HepG2 (cell line): ENCODE measurements around the gene IGFL1. TPM values are rescaled to one million over a fixed set of nuclear protein-coding genes. Genes with fewer than 3 reads are reported as not detected.

Source experiments
- ATAC-seq: fragments of 200-7000 bp; cut with Tn5 transposase; 3 replicates; pipeline ENCODE4 v1.9.1; 2020; ENCODE audit warnings: mild to moderate bottlenecking, moderate library complexity
- BruUV-seq: library from RNA; stranded (reverse); fragments of 400-500 nt; replicated peaks from 2 replicates; lab custom pipeline; 2021; lab: Mats Ljungman, UMichigan
- CTCF ChIA-PET: fragments of 300-600 bp; formaldehyde crosslinking; extraction: SDS; loops from one replicate; lab custom pipeline; 2021; ENCODE audit warnings: low total read pairs, inconsistent platforms, low intra/inter-chr PET ratio; lab: Yijun Ruan, JAX
- POLR2A ChIA-PET: fragments of 350-600 bp; sonication (Branson Sonifier 250); formaldehyde crosslinking; loops from one replicate; lab custom pipeline; 2020; ENCODE audit warnings: antibody characterized with exemption, inconsistent platforms; lab: Yijun Ruan, JAX
- DNase-seq: peaks from one replicate; pipeline ENCODE4 v3.0.0-alpha.2; 2015; ENCODE audit warnings: low spot score
- FAIRE-seq: peaks from 3 replicates; lab custom pipeline; 2011; peaks lifted over from hg19 to GRCh38; lab: Jason Lieb, UNC
- H2AFZ ChIP-seq: one replicate; pipeline ENCODE4 v1.6.1; 2011; ENCODE audit warnings: low read length, inconsistent platforms
- H3K27ac ChIP-seq: fragments of 300-600 bp; 3 replicates; pipeline ENCODE4 v1.8.0; 2011; ENCODE audit warnings: mixed run types, mild to moderate bottlenecking, mixed read lengths, low read length, inconsistent platforms; ENCODE audit not compliant: insufficient read depth; ENCODE audit errors: extremely low read length
- H3K27me3 ChIP-seq, 2 experiments: fragments of 200-600 bp in 1 of 2; 2 replicates in 1 of 2; 3 replicates in 1 of 2; pipeline versions ENCODE4 v1.6.0 to v1.8.0; 2011; ENCODE audit warnings: low read length in 2 of 2, mild to moderate bottlenecking in 2 of 2, moderate library complexity in 2 of 2, inconsistent platforms in 1 of 2; ENCODE audit not compliant: insufficient read depth in 2 of 2, control insufficient read depth in 1 of 2
- H3K36me3 ChIP-seq, 2 experiments: fragments of 200-600 bp in 1 of 2; replicated peaks in 1 of 2; 2 replicates in 1 of 2; 3 replicates in 1 of 2; pipeline versions ENCODE4 v1.5.1 to v1.8.0; 2011; ENCODE audit warnings: low read length in 2 of 2, inconsistent platforms in 1 of 2; ENCODE audit not compliant: insufficient read depth in 2 of 2, control insufficient read depth in 1 of 2
- H3K4me1 ChIP-seq: 2 replicates; pipeline ENCODE4 v1.5.1; 2012; ENCODE audit warnings: low read length, inconsistent platforms; ENCODE audit not compliant: insufficient read depth
- H3K4me2 ChIP-seq: 2 replicates; pipeline ENCODE4 v1.6.0; 2011; ENCODE audit warnings: low read depth, low read length, inconsistent platforms
- H3K4me3 ChIP-seq, 3 experiments: fragments of 200-600 bp in 1 of 3; sonication (generic), shearing (Covaris generic) in 1 of 3; replicated peaks in 1 of 3; 2 replicates each; pipeline ENCODE4 v1.5.1; 2011 to 2016; ENCODE audit warnings: low read length in 3 of 3, inconsistent platforms in 2 of 3, low read depth in 2 of 3, mild to moderate bottlenecking in 2 of 3, control low read depth in 1 of 3, mixed read lengths in 1 of 3; ENCODE audit not compliant: insufficient read depth in 1 of 3
- H3K79me2 ChIP-seq: one replicate; pipeline ENCODE4 v1.6.1; 2011; ENCODE audit warnings: low read length, inconsistent platforms; ENCODE audit not compliant: insufficient read depth
- H3K9ac ChIP-seq: 2 replicates; pipeline ENCODE4 v1.6.0; 2011; ENCODE audit warnings: mild to moderate bottlenecking, low read depth, low read length, inconsistent platforms; ENCODE audit not compliant: insufficient read depth
- H3K9me3 ChIP-seq: 2 replicates; pipeline ENCODE4 v1.5.1; 2012; ENCODE audit warnings: mild to moderate bottlenecking, low read length
- H4K20me1 ChIP-seq: 2 replicates; pipeline ENCODE4 v1.6.0; 2011; ENCODE audit warnings: inconsistent platforms, mild to moderate bottlenecking, low read length, moderate library complexity; ENCODE audit not compliant: insufficient read depth
- EZH2 ChIP-seq: conservative IDR thresholded peaks from 2 replicates; pipeline ENCODE4 v1.6.1; 2012; ENCODE audit warnings: mild to moderate bottlenecking, low read depth, low read length, moderate library complexity
- KMT2A ChIP-seq: sonication (generic); formaldehyde crosslinking; IDR thresholded peaks from 2 replicates; pipeline ENCODE4 v1.4.0; 2020; ENCODE audit warnings: missing genetic modification reagents
- SP5 ChIP-seq: IDR thresholded peaks from 2 replicates; pipeline ENCODE4 v1.6.1; 2016; ENCODE audit warnings: low read depth, borderline replicate concordance
- STAT5B ChIP-seq: sonication (generic); formaldehyde crosslinking; IDR thresholded peaks from 2 replicates; pipeline ENCODE4 v1.4.0; 2020; ENCODE audit warnings: missing genetic modification reagents
- TCF12 ChIP-seq, 2 experiments: fragments of 450-650 bp in 1 of 2; sonication (generic) in 1 of 2; formaldehyde crosslinking in 1 of 2; IDR thresholded peaks; 2 replicates each; pipeline versions ENCODE4 v1.6.1 to v1.8.0; 2017 to 2022; ENCODE audit warnings: antibody characterized with exemption in 1 of 2, mild to moderate bottlenecking in 1 of 2, missing genetic modification reagents in 1 of 2, moderate library complexity in 1 of 2
- TOPORS ChIP-seq: sonication (generic); formaldehyde crosslinking; IDR thresholded peaks from 2 replicates; pipeline ENCODE4 v1.8.0; 2023; ENCODE audit warnings: mild to moderate bottlenecking, missing genetic modification reagents
- TSC22D2 ChIP-seq: sonication (generic); formaldehyde crosslinking; IDR thresholded peaks from 2 replicates; pipeline ENCODE4 v1.5.1; 2020; ENCODE audit warnings: missing genetic modification reagents, mild to moderate bottlenecking, borderline replicate concordance
- ZNF3 ChIP-seq: IDR thresholded peaks from 2 replicates; pipeline ENCODE4 v1.7.0; 2017; ENCODE audit warnings: inconsistent platforms
- WGBS: methylation state at CpG from one replicate; pipeline ENCODE4 v1.1.6; 2017; ENCODE audit warnings: low lambda C conversion rate; 5-methylcytosine and 5-hydroxymethylcytosine counted together
- in situ Hi-C: cut with HindIII; loops from 2 replicates; pipeline ENCODE4 v1.10.0; 2017; ENCODE audit warnings: low pct_unique_long_range_greater_than_20kb; ENCODE audit not compliant: extremely low pct_ligation_motif_present
- intact Hi-C: fragments of 100-400 bp; cut with micrococcal nuclease; formaldehyde crosslinking; loops from one replicate; pipeline ENCODE4 v1.10.0; 2022; ENCODE audit not compliant: unreplicated experiment
- polyA plus RNA-seq, 8 experiments: library from polyadenylated mRNA; depleted of rRNA in 3 of 8; stranded (reverse) in 7 of 8; unstranded in 1 of 8; fragments of >200 nt; fragmentation: Illumina TruSeq in 4 of 8; extraction: Trizol in 4 of 8; gene quantifications; 2 replicates each; pipeline versions ENCODE4 v1.2.1 to v1.2.3, GENCODE V29; 2011 to 2016; ENCODE audit warnings: low read depth in 4 of 8, missing spikeins in 1 of 8, mixed read lengths in 1 of 8; ENCODE audit not compliant: insufficient read depth in 1 of 8
- total RNA-seq, 5 experiments: library from RNA; depleted of rRNA; stranded (reverse); fragments of >200 nt; fragmentation: Illumina TruSeq; extraction: Trizol; gene quantifications; 2 replicates each; pipeline ENCODE4 v1.2.3, GENCODE V29; 2016; ENCODE audit warnings: low read depth in 1 of 5
- TF ChIP-seq, protein P1 (sequence below): IDR thresholded peaks from 2 replicates; pipeline ENCODE4 v1.6.1; 2016; ENCODE audit warnings: missing biosample characterization, missing genetic modification reagents, low read depth
- TF ChIP-seq, protein P2 (sequence below): IDR thresholded peaks from 2 replicates; pipeline ENCODE4 v1.6.1; 2016

IGFL1 gene
- total and polyA plus RNA-seq, 2 of the 13 experiments (the other 11 are each of a cell fraction or from before 2014, with no cell fraction given), result not detected

DNA sequence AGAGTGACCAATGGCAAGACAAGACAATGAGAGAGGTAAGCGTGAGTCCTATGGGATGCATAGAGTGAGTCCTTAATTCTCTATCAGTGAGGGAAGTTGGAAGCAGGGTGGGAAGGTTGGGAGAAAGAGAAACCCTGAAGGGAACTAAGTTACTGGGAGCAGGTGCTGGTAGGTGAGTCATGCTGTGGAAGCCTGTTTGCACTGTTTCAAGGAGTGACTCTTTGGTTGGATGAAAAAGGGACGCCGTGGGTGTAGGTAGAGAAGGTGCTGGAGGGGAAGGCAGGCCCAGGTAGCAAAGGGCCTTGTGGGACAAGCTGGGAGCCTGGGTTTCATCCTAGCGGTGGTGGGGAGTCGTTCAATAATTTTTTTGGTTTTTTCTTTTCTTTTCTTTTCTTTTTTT, 21.9 kb downstream of the IGFL1 start:
- Histone ChIP-seq H3K4me2 (no peak overlapping the region), H3K36me3 (no peaks in the 10 kb centered on the region), H3K27ac (no peak overlapping the region), H3K27me3 (peaks cover 0 to 11% of the 10 kb centered on the region in 2 experiments; a peak in 1 of 5 replicates), H3K9ac (no peak overlapping the region), H3K4me1 (no peaks in the 10 kb centered on the region), H3K4me3 (no peak overlapping the region), H3K9me3 (no peaks in the 10 kb centered on the region), H4K20me1 (no peaks in the 10 kb centered on the region), H2AFZ (no peak overlapping the region), H3K79me2 (no peaks in the 10 kb centered on the region)
- in situ Hi-C loops (no loop called here), intact Hi-C loops (no loop called here)
- TF ChIP-seq TSC22D2 (CRISPR knock-in tag), result no peak
- CTCF ChIA-PET, result no interaction called here
- no peak for DNase-seq
- ATAC-seq, result no peak
- POLR2A ChIA-PET, result no interaction called here
- BruUV-seq, result no TSS peak
- 5% methylated on average over 5 of the region's 5 CpGs for WGBS
- no peak for FAIRE-seq

DNA sequence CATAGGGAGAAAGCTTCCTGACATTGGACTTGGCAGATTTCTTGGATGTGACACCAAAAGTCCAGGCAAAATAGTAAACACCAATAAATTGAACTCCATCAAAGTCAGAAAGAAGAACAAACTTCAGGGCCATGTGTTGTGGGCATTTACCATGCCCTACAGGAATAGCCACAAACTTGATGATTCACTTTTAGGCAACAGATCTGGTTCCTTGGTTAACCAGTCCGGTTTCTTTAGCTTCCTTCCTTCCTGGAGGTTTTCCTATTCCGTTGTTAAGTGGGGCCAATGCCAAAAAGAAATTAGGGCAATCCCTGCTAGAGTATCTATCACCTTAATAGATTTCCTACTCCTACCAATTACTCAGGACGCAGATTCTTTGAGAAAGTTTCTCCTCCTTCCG, 25.2 kb downstream of the IGFL1 start:
- H3K4me3 ChIP-seq, result no peak overlapping the region
- FAIRE-seq (no peak), ATAC-seq (no peak), DNase-seq (no peak)
- no peaks in the 10 kb centered on the region for H4K20me1 ChIP-seq
- H2AFZ ChIP-seq, result no peak overlapping the region
- WGBS, result 39% methylated on average over 4 of the region's 4 CpGs
- H3K9me3 ChIP-seq, result no peaks in the 10 kb centered on the region
- H3K27ac ChIP-seq, result no peak overlapping the region
- POLR2A ChIA-PET, result no interaction called here
- TF ChIP-seq, protein P1, sequence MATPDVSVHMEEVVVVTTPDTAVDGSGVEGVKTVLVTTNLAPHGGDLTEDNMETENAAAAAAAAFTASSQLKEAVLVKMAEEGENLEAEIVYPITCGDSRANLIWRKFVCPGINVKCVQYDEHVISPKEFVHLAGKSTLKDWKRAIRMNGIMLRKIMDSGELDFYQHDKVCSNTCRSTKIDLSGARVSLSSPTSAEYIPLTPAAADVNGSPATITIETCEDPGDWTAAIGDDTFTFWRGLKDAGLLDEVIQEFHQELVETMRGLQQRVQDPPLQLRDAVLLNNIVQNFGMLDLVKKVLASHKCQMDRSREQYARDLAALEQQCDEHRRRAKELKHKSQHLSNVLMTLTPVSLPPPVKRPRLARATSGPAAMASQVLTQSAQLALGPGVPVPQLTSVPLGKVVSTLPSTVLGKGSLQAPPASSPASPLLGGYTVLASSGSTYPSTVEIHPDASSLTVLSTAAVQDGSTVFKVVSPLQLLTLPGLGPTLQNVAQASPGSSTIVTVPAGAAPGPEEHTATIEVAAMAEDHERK, result no peak
- TF ChIP-seq, protein P2, sequence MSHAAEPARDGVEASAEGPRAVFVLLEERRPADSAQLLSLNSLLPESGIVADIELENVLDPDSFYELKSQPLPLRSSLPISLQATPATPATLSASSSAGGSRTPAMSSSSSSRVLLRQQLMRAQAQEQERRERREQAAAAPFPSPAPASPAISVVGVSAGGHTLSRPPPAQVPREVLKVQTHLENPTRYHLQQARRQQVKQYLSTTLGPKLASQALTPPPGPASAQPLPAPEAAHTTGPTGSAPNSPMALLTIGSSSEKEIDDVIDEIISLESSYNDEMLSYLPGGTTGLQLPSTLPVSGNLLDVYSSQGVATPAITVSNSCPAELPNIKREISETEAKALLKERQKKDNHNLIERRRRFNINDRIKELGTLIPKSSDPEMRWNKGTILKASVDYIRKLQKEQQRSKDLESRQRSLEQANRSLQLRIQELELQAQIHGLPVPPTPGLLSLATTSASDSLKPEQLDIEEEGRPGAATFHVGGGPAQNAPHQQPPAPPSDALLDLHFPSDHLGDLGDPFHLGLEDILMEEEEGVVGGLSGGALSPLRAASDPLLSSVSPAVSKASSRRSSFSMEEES (CRISPR knock-in tag), result no peak
- no peak for TF ChIP-seq TCF12 (IDR thresholded peaks at IDR 0.05)
- TF ChIP-seq TCF12 (CRISPR knock-in tag; IDR thresholded peaks at IDR 0.05), result no peak
- TF ChIP-seq EZH2, result no peak
- no peak for TF ChIP-seq TOPORS (CRISPR knock-in tag)
- no peak for TF ChIP-seq SP5 (CRISPR knock-in tag)
- TF ChIP-seq KMT2A (CRISPR knock-in tag), result no peak
- no peak for TF ChIP-seq STAT5B (CRISPR knock-in tag)
- no peak for TF ChIP-seq ZNF3 (CRISPR knock-in tag)
- no peaks in the 10 kb centered on the region for H3K79me2 ChIP-seq
- in situ Hi-C loops (no loop called here), intact Hi-C loops (no loop called here)
- H3K36me3 ChIP-seq, result no peaks in the 10 kb centered on the region
- H3K4me2 ChIP-seq, result no peak overlapping the region
- H3K9ac ChIP-seq, result no peak overlapping the region
- peaks cover 0 to 6% of the 10 kb centered on the region in 2 experiments; a peak in 3 of 5 replicates for H3K27me3 ChIP-seq
- BruUV-seq, result no TSS peak
- no peaks in the 10 kb centered on the region for H3K4me1 ChIP-seq
- CTCF ChIA-PET, result no interaction called here
